ENCODE measurements around the gene EYS. TPM values are rescaled to one million over a fixed set of nuclear protein-coding genes. Genes with fewer than 3 reads are reported as not detected.
A peak's percentile ranks its signal among the peaks of the same experiment; 100 is the strongest.

EYS gene
- total and polyA plus RNA-seq, 2 of the 13 experiments (the other 11 are each of a cell fraction or from before 2014, with no cell fraction given) = 0.04 to 0.07 TPM

DNA sequence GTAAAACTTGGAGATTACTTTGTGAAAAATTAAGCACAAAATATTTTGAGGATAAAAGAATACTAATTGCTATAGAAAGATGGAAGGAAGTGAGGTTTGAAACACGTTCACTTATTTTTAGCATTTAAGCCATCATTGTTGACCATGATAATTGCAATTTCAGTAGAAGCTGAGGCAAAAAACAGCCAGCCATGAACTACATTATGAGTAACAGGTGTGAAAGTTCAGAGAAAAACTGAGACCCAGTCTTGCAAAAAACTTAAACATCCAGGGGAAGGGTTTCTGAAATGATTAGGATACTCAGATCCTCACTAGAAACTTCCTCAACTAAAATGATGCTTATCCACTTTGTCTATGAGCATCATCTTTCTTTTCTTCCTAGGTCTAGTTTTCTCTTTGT, 1452.0 kb downstream of the EYS start:
- BruUV-seq (replicated peaks) = no TSS peak
- ATAC-seq = no peak
- H3K9me3 ChIP-seq (ENCODE audit: low read length) = no peaks in the 10 kb centered on the region
- intact Hi-C loops (cut with micrococcal nuclease; ENCODE audit: unreplicated experiment) = no loop called here
- 6% methylated on average over 1 of the region's 1 CpG for WGBS (ENCODE audit: low lambda C conversion rate)
- H2AFZ ChIP-seq (ENCODE audit: low read length) = no peak overlapping the region
- no peak overlapping the region for H3K4me2 ChIP-seq (ENCODE audit: low read depth, low read length)
- H3K79me2 ChIP-seq (ENCODE audit: insufficient read depth, low read length) = no peaks in the 10 kb centered on the region
- no peak overlapping the region for H3K27ac ChIP-seq (ENCODE audit: extremely low read length, insufficient read depth, low read length)
- in situ Hi-C loops (cut with HindIII; ENCODE audit: extremely low pct_ligation_motif_present, low pct_unique_long_range_greater_than_20kb) = no loop called here
- POLR2A ChIA-PET = no interaction called here
- DNase-seq (ENCODE audit: low spot score) = no peak
- H3K4me3 ChIP-seq (replicated peaks in 1 of 3; ENCODE audit: insufficient read depth in 1 of 3, low read depth in 2 of 3, low read length in 3 of 3) = no peak overlapping the region
- H3K36me3 ChIP-seq (replicated peaks in 1 of 2; ENCODE audit: control insufficient read depth in 1 of 2, insufficient read depth in 2 of 2, low read length in 2 of 2) = no peaks in the 10 kb centered on the region
- H3K27me3 ChIP-seq (ENCODE audit: control insufficient read depth in 1 of 2, insufficient read depth in 2 of 2, low read length in 2 of 2) = no peaks in the 10 kb centered on the region
- H3K9ac ChIP-seq (ENCODE audit: insufficient read depth, low read depth, low read length) = no peak overlapping the region
- peaks cover 21% of the 10 kb centered on the region for H3K4me1 ChIP-seq (ENCODE audit: insufficient read depth, low read length)
- no peaks in the 10 kb centered on the region for H4K20me1 ChIP-seq (ENCODE audit: insufficient read depth, low read length)
- CTCF ChIA-PET (ENCODE audit: low intra/inter-chr PET ratio, low total read pairs) = no interaction called here
- no peak for TF ChIP-seq DNMT3B (CRISPR knock-in tag; conservative IDR thresholded peaks at IDR 0.05)
- TF ChIP-seq SP4 (CRISPR knock-in tag; IDR thresholded peaks at IDR 0.05) = no peak
- no peak for TF ChIP-seq ZNF160 (CRISPR knock-in tag; IDR thresholded peaks at IDR 0.05)
- FAIRE-seq = no peak

DNA sequence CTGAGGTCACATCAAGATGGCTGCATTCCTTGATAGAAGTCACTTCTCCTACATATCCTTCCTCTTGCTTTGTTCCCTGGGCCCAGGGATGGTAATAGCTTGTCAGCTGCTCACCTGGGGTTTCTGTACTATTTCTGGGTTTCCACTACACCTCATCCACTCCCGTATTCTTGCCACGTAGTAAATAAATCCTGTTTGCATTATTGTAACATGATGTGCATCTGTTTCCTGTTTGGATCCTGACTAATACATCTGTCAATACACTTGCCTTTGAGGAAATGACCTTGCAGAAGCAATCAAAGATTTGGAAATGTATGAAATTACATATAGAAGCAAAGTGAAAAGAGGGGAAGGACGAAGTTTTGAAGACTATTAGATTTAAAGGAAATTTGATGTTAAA, 1452.5 kb downstream of the EYS start:
- 5% methylated on average over 3 of the region's 3 CpGs for WGBS (ENCODE audit: low lambda C conversion rate)
- Histone ChIP-seq H3K4me1 (ENCODE audit: insufficient read depth, low read length) (peaks cover 20% of the 10 kb centered on the region), H3K36me3 (replicated peaks in 1 of 2; ENCODE audit: control insufficient read depth in 1 of 2, insufficient read depth in 2 of 2, low read length in 2 of 2) (no peaks in the 10 kb centered on the region), H4K20me1 (ENCODE audit: insufficient read depth, low read length) (no peaks in the 10 kb centered on the region), H2AFZ (ENCODE audit: low read length) (no peak overlapping the region), H3K9ac (ENCODE audit: insufficient read depth, low read depth, low read length) (no peak overlapping the region), H3K27me3 (ENCODE audit: control insufficient read depth in 1 of 2, insufficient read depth in 2 of 2, low read length in 2 of 2) (no peaks in the 10 kb centered on the region), H3K79me2 (ENCODE audit: insufficient read depth, low read length) (no peaks in the 10 kb centered on the region), H3K27ac (ENCODE audit: extremely low read length, insufficient read depth, low read length) (no peak overlapping the region), H3K4me2 (ENCODE audit: low read depth, low read length) (no peak overlapping the region), H3K9me3 (ENCODE audit: low read length) (no peaks in the 10 kb centered on the region), H3K4me3 (replicated peaks in 1 of 3; ENCODE audit: insufficient read depth in 1 of 3, low read depth in 2 of 3, low read length in 3 of 3) (no peak overlapping the region)
- no TSS peak for BruUV-seq (replicated peaks)
- POLR2A ChIA-PET = no interaction called here
- CTCF ChIA-PET (ENCODE audit: low intra/inter-chr PET ratio, low total read pairs) = no interaction called here
- in situ Hi-C loops (cut with HindIII; ENCODE audit: extremely low pct_ligation_motif_present, low pct_unique_long_range_greater_than_20kb) = no loop called here
- no peak for FAIRE-seq
- no peak; the same call in 2 of the 3 replicates for ATAC-seq
- peak; percentile 10 for DNase-seq (ENCODE audit: low spot score)
- intact Hi-C loops (cut with micrococcal nuclease; ENCODE audit: unreplicated experiment) = no loop called here
- peak; percentile 53 for TF ChIP-seq TCF7 (IDR thresholded peaks at IDR 0.05; ENCODE audit: low read depth)
- TF ChIP-seq FOXP1 (IDR thresholded peaks at IDR 0.05) = no peak
- peak; percentile 72 for TF ChIP-seq FOXP1 (CRISPR knock-in tag; IDR thresholded peaks at IDR 0.05)
- TF ChIP-seq FOXA3 (CRISPR knock-in tag; IDR thresholded peaks at IDR 0.05) = peak; percentile 83
- peak in 1 of 2 experiments; percentile 60; a peak in 1 of 4 replicates for TF ChIP-seq EP300 (IDR thresholded peaks at IDR 0.05; ENCODE audit: low read depth in 2 of 2, low read length in 2 of 2)
- TF ChIP-seq EP300 (CRISPR knock-in tag; IDR thresholded peaks at IDR 0.05; ENCODE audit: borderline replicate concordance) = no peak
- TF ChIP-seq, protein P1, sequence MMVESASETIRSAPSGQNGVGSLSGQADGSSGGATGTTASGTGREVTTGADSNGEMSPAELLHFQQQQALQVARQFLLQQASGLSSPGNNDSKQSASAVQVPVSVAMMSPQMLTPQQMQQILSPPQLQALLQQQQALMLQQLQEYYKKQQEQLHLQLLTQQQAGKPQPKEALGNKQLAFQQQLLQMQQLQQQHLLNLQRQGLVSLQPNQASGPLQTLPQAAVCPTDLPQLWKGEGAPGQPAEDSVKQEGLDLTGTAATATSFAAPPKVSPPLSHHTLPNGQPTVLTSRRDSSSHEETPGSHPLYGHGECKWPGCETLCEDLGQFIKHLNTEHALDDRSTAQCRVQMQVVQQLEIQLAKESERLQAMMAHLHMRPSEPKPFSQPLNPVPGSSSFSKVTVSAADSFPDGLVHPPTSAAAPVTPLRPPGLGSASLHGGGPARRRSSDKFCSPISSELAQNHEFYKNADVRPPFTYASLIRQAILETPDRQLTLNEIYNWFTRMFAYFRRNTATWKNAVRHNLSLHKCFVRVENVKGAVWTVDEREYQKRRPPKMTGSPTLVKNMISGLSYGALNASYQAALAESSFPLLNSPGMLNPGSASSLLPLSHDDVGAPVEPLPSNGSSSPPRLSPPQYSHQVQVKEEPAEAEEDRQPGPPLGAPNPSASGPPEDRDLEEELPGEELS (CRISPR knock-in tag; IDR thresholded peaks at IDR 0.05) = peak; percentile 42
- TF ChIP-seq ZNF713 (CRISPR knock-in tag; IDR thresholded peaks at IDR 0.05) = no peak
- TF ChIP-seq ZFAT (CRISPR knock-in tag; conservative IDR thresholded peaks at IDR 0.05) = no peak
- TF ChIP-seq, protein P2, sequence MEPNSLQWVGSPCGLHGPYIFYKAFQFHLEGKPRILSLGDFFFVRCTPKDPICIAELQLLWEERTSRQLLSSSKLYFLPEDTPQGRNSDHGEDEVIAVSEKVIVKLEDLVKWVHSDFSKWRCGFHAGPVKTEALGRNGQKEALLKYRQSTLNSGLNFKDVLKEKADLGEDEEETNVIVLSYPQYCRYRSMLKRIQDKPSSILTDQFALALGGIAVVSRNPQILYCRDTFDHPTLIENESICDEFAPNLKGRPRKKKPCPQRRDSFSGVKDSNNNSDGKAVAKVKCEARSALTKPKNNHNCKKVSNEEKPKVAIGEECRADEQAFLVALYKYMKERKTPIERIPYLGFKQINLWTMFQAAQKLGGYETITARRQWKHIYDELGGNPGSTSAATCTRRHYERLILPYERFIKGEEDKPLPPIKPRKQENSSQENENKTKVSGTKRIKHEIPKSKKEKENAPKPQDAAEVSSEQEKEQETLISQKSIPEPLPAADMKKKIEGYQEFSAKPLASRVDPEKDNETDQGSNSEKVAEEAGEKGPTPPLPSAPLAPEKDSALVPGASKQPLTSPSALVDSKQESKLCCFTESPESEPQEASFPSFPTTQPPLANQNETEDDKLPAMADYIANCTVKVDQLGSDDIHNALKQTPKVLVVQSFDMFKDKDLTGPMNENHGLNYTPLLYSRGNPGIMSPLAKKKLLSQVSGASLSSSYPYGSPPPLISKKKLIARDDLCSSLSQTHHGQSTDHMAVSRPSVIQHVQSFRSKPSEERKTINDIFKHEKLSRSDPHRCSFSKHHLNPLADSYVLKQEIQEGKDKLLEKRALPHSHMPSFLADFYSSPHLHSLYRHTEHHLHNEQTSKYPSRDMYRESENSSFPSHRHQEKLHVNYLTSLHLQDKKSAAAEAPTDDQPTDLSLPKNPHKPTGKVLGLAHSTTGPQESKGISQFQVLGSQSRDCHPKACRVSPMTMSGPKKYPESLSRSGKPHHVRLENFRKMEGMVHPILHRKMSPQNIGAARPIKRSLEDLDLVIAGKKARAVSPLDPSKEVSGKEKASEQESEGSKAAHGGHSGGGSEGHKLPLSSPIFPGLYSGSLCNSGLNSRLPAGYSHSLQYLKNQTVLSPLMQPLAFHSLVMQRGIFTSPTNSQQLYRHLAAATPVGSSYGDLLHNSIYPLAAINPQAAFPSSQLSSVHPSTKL (CRISPR knock-in tag; IDR thresholded peaks at IDR 0.05) = peak; percentile 74
- no peak for TF ChIP-seq RAD51 (IDR thresholded peaks at IDR 0.05; ENCODE audit: borderline replicate concordance)

Measured in HepG2 (cell line).